Subcutaneous adipose tissue (tissue), 4 donors: ENCODE measurements around the gene PEX1. TPM values are rescaled to one million over a fixed set of nuclear protein-coding genes. Genes with fewer than 3 reads are reported as not detected.
"Not testable (repeated sequence)": the region's sequence is repeated elsewhere in the genome, so short reads cannot be mapped to it uniquely, and the experiment has no call there.

Experiments used
- total RNA-seq, 4 donors: library from RNA; depleted of rRNA; stranded (reverse); fragments of >200 nt; gene quantifications; one replicate each; pipeline ENCODE4 v1.1.0, GENCODE V29; 2016
- TF ChIP-seq, protein P1 (sequence below): fragments of 450-650 bp; IDR thresholded peaks from one replicate; pipeline ENCODE4 v1.5.1; 2016; ENCODE audit warnings: low read depth, mild to moderate bottlenecking, control low read depth, antibody characterized with exemption, moderate library complexity

The PEX1 gene
- total RNA-seq, 4 donors from 2014 or later: 17.8 to 27.9 (median 21.9) TPM

GRCh38 chr7:92478711-92479110, 49.6 kb downstream of the PEX1 start:
- TF ChIP-seq, protein P1, sequence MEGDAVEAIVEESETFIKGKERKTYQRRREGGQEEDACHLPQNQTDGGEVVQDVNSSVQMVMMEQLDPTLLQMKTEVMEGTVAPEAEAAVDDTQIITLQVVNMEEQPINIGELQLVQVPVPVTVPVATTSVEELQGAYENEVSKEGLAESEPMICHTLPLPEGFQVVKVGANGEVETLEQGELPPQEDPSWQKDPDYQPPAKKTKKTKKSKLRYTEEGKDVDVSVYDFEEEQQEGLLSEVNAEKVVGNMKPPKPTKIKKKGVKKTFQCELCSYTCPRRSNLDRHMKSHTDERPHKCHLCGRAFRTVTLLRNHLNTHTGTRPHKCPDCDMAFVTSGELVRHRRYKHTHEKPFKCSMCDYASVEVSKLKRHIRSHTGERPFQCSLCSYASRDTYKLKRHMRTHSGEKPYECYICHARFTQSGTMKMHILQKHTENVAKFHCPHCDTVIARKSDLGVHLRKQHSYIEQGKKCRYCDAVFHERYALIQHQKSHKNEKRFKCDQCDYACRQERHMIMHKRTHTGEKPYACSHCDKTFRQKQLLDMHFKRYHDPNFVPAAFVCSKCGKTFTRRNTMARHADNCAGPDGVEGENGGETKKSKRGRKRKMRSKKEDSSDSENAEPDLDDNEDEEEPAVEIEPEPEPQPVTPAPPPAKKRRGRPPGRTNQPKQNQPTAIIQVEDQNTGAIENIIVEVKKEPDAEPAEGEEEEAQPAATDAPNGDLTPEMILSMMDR: no peak

DNA sequence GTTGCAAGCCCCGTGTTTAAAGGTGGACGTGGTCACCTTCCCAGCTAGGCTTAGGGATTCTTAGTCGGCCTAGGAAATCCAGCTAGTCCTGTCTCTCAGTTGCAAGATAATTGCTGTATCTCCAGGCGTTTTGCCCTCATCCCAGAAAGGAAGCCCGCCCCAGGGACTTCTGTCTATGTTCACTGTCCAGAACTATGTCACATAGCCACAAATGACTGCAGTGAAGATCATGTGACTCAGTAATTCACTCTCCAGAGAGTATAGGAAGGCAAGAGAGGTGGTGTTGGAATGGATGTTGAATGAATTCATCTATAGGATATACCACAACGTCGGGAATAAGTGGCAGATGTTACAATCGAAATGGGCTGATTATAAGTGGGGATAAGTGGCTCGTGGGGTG, 50.2 kb downstream of the PEX1 start:
- TF ChIP-seq, protein P1: no peak

DNA sequence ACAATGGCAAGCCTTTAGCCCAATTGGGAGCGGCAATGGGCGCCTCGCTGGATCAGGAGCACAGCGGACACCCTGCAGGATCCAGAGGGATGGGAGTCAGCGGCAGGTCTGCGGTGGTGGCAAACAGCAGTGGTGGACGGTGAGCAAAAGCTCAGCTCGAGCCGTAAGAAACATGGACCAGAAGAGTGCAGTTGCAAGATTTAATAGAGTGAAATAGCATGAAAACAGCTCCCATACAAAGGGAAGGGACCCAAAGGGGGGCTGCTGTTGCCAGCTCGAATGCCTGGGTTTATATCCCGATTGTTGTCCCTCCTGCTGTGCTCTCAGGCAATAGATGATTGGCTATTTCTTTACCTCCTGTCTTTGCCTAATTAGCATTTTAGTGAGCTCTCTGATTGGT, 50.6 kb downstream of the PEX1 start, which contains the start of gene ERVW-1:
Gene ERVW-1 (minus strand): TSS at position 266 of the 400 bp plus-strand sequence. CDS start 7,565 bp downstream, outside the sequence.
- TF ChIP-seq, protein P1: not testable (repeated sequence)

- TF ChIP-seq, protein P1: no peak
Measured at GRCh38 chr7:92466682-92467081, 61.6 kb downstream of the PEX1 start.

- TF ChIP-seq, protein P1: no peak
Measured at GRCh38 chr7:92464515-92464914, 63.8 kb downstream of the PEX1 start.

DNA sequence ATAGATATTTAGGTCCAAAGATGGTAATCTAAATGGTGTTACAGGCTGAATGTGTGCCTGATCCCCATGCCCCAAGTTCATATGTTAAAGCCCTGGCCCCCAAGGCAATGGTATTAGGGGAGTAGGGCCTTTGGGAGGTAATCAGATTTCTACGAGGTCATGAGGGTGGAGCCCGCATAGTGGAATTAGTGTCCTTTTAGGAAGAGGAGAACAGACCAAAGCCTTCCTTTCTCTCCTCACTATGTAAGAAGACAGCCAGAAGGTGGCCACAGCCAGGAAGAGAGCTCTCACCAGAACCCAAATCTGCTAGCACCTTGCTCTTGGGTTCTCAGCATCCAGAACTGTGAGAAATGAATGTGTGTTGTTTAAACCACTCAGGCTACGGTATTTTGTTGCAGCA, 65.8 kb downstream of the PEX1 start:
- TF ChIP-seq, protein P1: no peak

- TF ChIP-seq, protein P1: no peak
Measured at GRCh38 chr7:92461027-92462003, 67.0 kb downstream of the PEX1 start.
